A549 (cell line): ENCODE results near the gene EPB41L1. TPM values are rescaled to one million over a fixed set of nuclear protein-coding genes. Genes with fewer than 3 reads are reported as not detected.
A peak's percentile ranks its signal among the peaks of the same experiment; 100 is the strongest.

ENCODE experiments used
- ATAC-seq, 2 experiments: fragments of 200-7000 bp in 1 of 2; fragments of >200 bp in 1 of 2; cut with Nextera tagmentation in 1 of 2; cut with Tn5 transposase in 1 of 2; 3 replicates each; pipeline versions ENCODE4 v1.8.0 to v1.9.1; 2018 to 2020; ENCODE audit warnings: mild to moderate bottlenecking in 1 of 2, moderate library complexity in 1 of 2
- CTCF ChIA-PET: fragments of 300-600 bp; sonication (Branson Sonifier 250); formaldehyde crosslinking; extraction: SDS; loops from one replicate; lab custom pipeline; 2021; ENCODE audit warnings: antibody characterized with exemption, inconsistent platforms; lab: Yijun Ruan, JAX
- POLR2A ChIA-PET: fragments of 350-600 bp; formaldehyde crosslinking; extraction: SDS; loops from one replicate; lab custom pipeline; 2021; ENCODE audit warnings: antibody characterized with exemption, inconsistent platforms; lab: Yijun Ruan, JAX
- DNase-seq, 2 experiments: peaks; one replicate each; pipeline versions ENCODE4 v3.0.0 to v3.0.0-alpha.2; 2011 to 2016; ENCODE audit warnings: low read depth in 1 of 2, low spot score in 1 of 2
- FAIRE-seq: peaks from 2 replicates; lab custom pipeline; 2011; peaks lifted over from hg19 to GRCh38; lab: Jason Lieb, UNC
- H3K27ac ChIP-seq, 2 experiments: fragments of >200 bp; sonication (Bioruptor Twin); formaldehyde crosslinking; 3 replicates each; pipeline ENCODE4 v1.5.1; 2016 to 2017
- H3K4me1 ChIP-seq: fragments of >200 bp; sonication (Bioruptor Twin); formaldehyde crosslinking; 3 replicates; pipeline ENCODE4 v1.6.1; 2016
- H3K4me2 ChIP-seq: fragments of >200 bp; sonication (Bioruptor Twin); formaldehyde crosslinking; 3 replicates; pipeline ENCODE4 v1.6.1; 2016
- H3K4me3 ChIP-seq: fragments of >200 bp; sonication (Bioruptor Twin); formaldehyde crosslinking; 3 replicates; pipeline ENCODE4 v1.5.1; 2016
- H3K9me3 ChIP-seq: fragments of >200 bp; sonication (Bioruptor Twin); formaldehyde crosslinking; 3 replicates; pipeline ENCODE4 v1.6.1; 2016
- BHLHE40 ChIP-seq: IDR thresholded peaks from 2 replicates; pipeline ENCODE4 v1.6.1; 2012; ENCODE audit warnings: low read depth, low read length, inconsistent platforms
- CBX2 ChIP-seq: fragments of 200-600 bp; sonication (generic); IDR thresholded peaks from 2 replicates; pipeline ENCODE4 v1.6.1; 2016; ENCODE audit warnings: low read depth, mild to moderate bottlenecking, borderline replicate concordance
- CBX8 ChIP-seq: fragments of 200-600 bp; sonication (generic); IDR thresholded peaks from 2 replicates; pipeline ENCODE4 v1.6.1; 2016
- EHF ChIP-seq: fragments of 250-450 bp; sonication (Bioruptor Pico); IDR thresholded peaks from 2 replicates; pipeline ENCODE4 v1.5.0; 2020; ENCODE audit warnings: mild to moderate bottlenecking
- FOXS1 ChIP-seq: fragments of 250-450 bp; sonication (Bioruptor Pico); IDR thresholded peaks from 2 replicates; pipeline ENCODE4 v1.5.0; 2020; ENCODE audit warnings: mild to moderate bottlenecking, moderate library complexity
- HDAC2 ChIP-seq: fragments of 200-600 bp; sonication (generic); IDR thresholded peaks from 2 replicates; pipeline ENCODE4 v1.6.1; 2016
- HOXB13 ChIP-seq: fragments of 250-450 bp; sonication (Bioruptor Pico); IDR thresholded peaks from 2 replicates; pipeline ENCODE4 v1.5.0; 2020; ENCODE audit warnings: low read depth, mild to moderate bottlenecking, moderate library complexity
- HOXB5 ChIP-seq: fragments of 250-450 bp; sonication (Bioruptor Pico); IDR thresholded peaks from 2 replicates; pipeline ENCODE4 v1.5.0; 2020; ENCODE audit warnings: mild to moderate bottlenecking, moderate library complexity
- JUN ChIP-seq, 2 experiments: fragments of >200 bp; sonication (Bioruptor Twin); formaldehyde crosslinking; IDR thresholded peaks; 2 replicates in 1 of 2; 3 replicates in 1 of 2; pipeline ENCODE4 v1.6.1; 2016 to 2017
- KDM1A ChIP-seq: fragments of 200-600 bp; sonication (generic); IDR thresholded peaks from 2 replicates; pipeline ENCODE4 v1.6.1; 2016; ENCODE audit warnings: low read depth, mild to moderate bottlenecking
- MAZ ChIP-seq: fragments of 150-350 bp; IDR thresholded peaks from 2 replicates; pipeline ENCODE4 v1.6.1; 2014; ENCODE audit warnings: antibody characterized with exemption, low read depth, low read length, borderline replicate concordance
- MYC ChIP-seq: IDR thresholded peaks from 2 replicates; pipeline ENCODE4 v1.6.1; 2012; ENCODE audit warnings: mild to moderate bottlenecking, inconsistent platforms, low read length, improper control_type of control experiment, borderline replicate concordance
- NR3C1 ChIP-seq: fragments of >200 bp; sonication (Bioruptor Twin); formaldehyde crosslinking; IDR thresholded peaks from 3 replicates; pipeline ENCODE4 v1.6.1; 2017
- PHF8 ChIP-seq: fragments of 200-600 bp; sonication (generic); IDR thresholded peaks from 2 replicates; pipeline ENCODE4 v1.6.1; 2016; ENCODE audit warnings: low read depth, mild to moderate bottlenecking, antibody characterized with exemption, moderate library complexity, borderline replicate concordance
- POLR2AphosphoS2 ChIP-seq: conservative IDR thresholded peaks from 2 replicates; pipeline ENCODE4 v1.6.1; 2012; ENCODE audit warnings: low read length, improper control_type of control experiment, inconsistent platforms
- RAD21 ChIP-seq, 2 experiments: fragments of >200 bp in 1 of 2; sonication (Bioruptor Twin) in 1 of 2; formaldehyde crosslinking in 1 of 2; IDR thresholded peaks in 1 of 2; conservative IDR thresholded peaks in 1 of 2; 2 replicates in 1 of 2; 3 replicates in 1 of 2; pipeline ENCODE4 v1.6.1; 2012 to 2018; ENCODE audit warnings: inconsistent platforms in 1 of 2
- RARB ChIP-seq: fragments of 250-450 bp; sonication (Bioruptor Pico); IDR thresholded peaks from 2 replicates; pipeline ENCODE4 v1.8.0; 2021; ENCODE audit warnings: mild to moderate bottlenecking, moderate library complexity
- RCOR1 ChIP-seq: fragments of 150-350 bp; IDR thresholded peaks from 2 replicates; pipeline ENCODE4 v1.6.1; 2014; ENCODE audit warnings: antibody characterized with exemption, low read length, low read depth
- RFX5 ChIP-seq: fragments of 450-650 bp; IDR thresholded peaks from 2 replicates; pipeline ENCODE4 v1.7.1; 2014; ENCODE audit warnings: antibody characterized with exemption, mild to moderate bottlenecking, moderate library complexity
- SMC3 ChIP-seq: fragments of >200 bp; sonication (Bioruptor Twin); formaldehyde crosslinking; IDR thresholded peaks from 3 replicates; pipeline ENCODE4 v1.6.1; 2018; ENCODE audit warnings: inconsistent platforms
- SREBF2 ChIP-seq: fragments of 450-650 bp; IDR thresholded peaks from 2 replicates; pipeline ENCODE4 v1.6.1; 2014; ENCODE audit warnings: mild to moderate bottlenecking, moderate library complexity
- TP53 ChIP-seq: fragments of 250-450 bp; sonication (Bioruptor Pico); IDR thresholded peaks from 2 replicates; pipeline ENCODE4 v1.5.0; 2021; ENCODE audit warnings: mild to moderate bottlenecking, moderate library complexity
- ZC3H11A ChIP-seq: fragments of 450-650 bp; IDR thresholded peaks from 2 replicates; pipeline ENCODE4 v1.6.1; 2014; ENCODE audit warnings: antibody characterized with exemption, mild to moderate bottlenecking
- WGBS: methylation state at CpG from one replicate; pipeline ENCODE4 v1.1.6; 2017; ENCODE audit errors: missing lambda C conversion rate; 5-methylcytosine and 5-hydroxymethylcytosine counted together
- polyA plus RNA-seq, 4 experiments: library from polyadenylated mRNA; depleted of rRNA in 3 of 4; stranded (reverse); fragments of >200 nt; fragmentation: RNase III in 1 of 4; extraction: RNeasy Plus Mini Kit Qiagen cat#74134 plus additional on column Dnase treatment in 1 of 4; gene quantifications; 2 replicates in 3 of 4; 3 replicates in 1 of 4; pipeline ENCODE4 v1.2.3, GENCODE V29; 2011 to 2017
- TF ChIP-seq, protein P1 (sequence below): IDR thresholded peaks from 2 replicates; pipeline ENCODE4 v1.6.1; 2012

EPB41L1 gene
- polyA plus RNA-seq, 2 of the 4 experiments (the other 2 are of a cell fraction), result 45.9 to 94.4 TPM

DNA sequence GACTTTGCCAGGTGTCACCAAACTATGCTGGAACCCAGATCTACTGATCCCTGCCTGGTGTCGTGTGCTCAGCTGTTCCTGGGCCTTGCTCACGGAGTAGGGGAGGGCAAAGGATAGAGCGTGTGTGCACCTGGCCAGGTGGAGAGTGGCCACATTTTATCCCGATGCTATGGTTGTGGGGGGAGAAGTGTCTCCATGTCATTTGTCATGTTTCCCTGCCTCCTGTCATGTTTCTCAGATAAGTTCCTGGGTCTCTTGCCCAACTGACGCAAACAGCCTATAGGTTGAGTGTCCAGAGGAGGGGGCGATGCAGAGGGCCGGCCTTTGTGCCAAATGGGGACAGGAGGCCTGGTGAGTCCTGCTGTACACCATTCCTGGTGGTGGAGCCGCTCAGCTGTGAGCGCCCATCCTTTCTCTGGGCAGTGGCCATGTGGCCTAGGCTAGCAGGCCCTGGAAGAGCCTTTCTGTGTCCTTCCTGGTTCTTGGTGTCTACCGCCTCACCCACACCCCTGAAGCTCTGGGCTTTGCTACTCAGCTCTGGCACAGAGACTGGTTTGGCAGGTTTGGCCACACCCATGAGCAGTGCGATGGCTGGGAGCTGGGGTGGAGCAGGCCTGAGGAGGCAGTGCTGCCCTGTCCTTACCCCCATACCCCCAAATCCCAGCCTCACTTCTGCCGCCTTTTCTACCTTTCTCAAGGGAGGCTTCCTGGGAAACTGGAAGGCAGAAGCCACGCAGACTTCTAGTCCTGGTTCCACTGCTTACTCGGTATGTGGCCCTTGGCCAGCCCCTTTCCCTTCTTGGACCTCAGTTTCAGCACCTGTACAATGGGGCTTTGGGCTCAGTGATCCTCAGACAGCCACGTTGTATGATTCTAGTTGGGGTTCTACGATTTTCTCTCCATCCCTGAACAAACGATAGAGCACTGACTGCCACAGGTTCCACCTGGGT is 32.3 kb upstream of the EPB41L1 start:
- TF ChIP-seq HDAC2 (no peak), HOXB13 (no peak), TP53 (no peak), HOXB5 (CRISPR knock-in tag) (no peak), MYC (no peak), JUN (IDR thresholded peaks at IDR 0.05) (no peak), POLR2AphosphoS2 (no peak)
- 91% methylated on average over 17 of the region's 17 CpGs for WGBS
- Histone ChIP-seq H3K4me1 (peaks cover 3% of the 10 kb centered on the region), H3K4me3 (no peak overlapping the region), H3K27ac (no peak overlapping the region), H3K4me2 (no peak overlapping the region), H3K9me3 (no peaks in the 10 kb centered on the region)
- ChIA-PET CTCF (interaction anchor here (1.1 to 1.3 kb wide), 2 partner anchors 16 to 127 kb away, joined by 3 to 7 read pairs; no protein-coding TSS in a partner anchor), POLR2A (no interaction called here)
- FAIRE-seq (no peak), DNase-seq (no peak), ATAC-seq (peak in 1 of 2 experiments; percentile 25; a peak in 3 of 6 replicates)

DNA sequence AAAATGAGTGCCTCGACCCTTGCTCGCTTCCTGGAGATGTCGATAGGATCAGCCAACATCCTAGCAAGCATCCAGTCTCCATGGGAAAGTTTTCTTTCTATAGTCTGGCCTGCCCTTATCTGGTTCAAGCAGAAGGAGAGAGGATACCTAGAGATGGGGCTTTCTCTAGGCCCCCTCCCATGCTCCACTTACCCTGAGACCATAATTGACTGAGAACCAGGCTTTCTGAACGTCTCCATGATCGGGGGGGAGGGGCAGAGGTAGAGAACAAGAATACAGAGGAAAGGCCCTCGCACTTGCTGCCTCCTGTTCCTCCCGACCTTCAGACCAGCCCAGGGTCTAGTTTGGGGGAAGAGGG is 31.6 kb upstream of the EPB41L1 start:
- Histone ChIP-seq H3K4me3 (no peak overlapping the region), H3K4me2 (no peak overlapping the region), H3K9me3 (no peaks in the 10 kb centered on the region), H3K4me1 (peaks cover 10% of the 10 kb centered on the region)
- FAIRE-seq (no peak), ATAC-seq (no peak), DNase-seq (no peak)
- ChIA-PET CTCF (interaction anchor here (1.3 kb wide), 1 partner anchor 128 kb away, joined by 7 read pairs; no protein-coding TSS in a partner anchor), POLR2A (no interaction called here)
- WGBS, result 90% methylated on average over 7 of the region's 7 CpGs
- no peak for TF ChIP-seq NR3C1
- TF ChIP-seq RFX5, result no peak
- no peak for TF ChIP-seq ZC3H11A
- TF ChIP-seq SMC3, result no peak
- no peak for TF ChIP-seq RAD21 (conservative IDR thresholded peaks at IDR 0.05 in 1 of 2, IDR thresholded peaks at IDR 0.05 in 1 of 2)
- TF ChIP-seq KDM1A, result no peak
- TF ChIP-seq EHF (CRISPR knock-in tag), result no peak
- no peak for TF ChIP-seq SREBF2
- TF ChIP-seq FOXS1 (CRISPR knock-in tag), result no peak
- TF ChIP-seq, all 56 proteins: peak for 0
- H3K27ac ChIP-seq, result no peak overlapping the region

DNA sequence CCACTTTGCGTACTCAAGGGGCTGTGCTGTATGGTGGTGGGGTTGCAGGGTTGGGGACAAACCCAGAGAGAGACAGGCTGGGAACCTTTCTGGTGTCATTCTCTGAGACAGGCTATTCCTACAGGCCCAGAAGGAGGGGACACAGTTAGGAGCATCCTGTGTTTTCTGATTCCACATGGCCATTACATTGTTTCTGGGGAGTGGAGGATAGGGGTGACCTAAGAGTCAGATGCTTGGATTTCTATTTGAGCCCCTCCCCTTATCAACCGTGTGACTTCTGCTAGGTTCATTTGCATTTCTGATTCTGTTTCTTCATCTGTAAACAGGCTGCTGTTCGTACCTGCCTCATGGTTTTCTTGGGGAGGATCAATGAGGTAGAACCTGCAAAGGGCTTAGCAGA is 29.4 kb upstream of the EPB41L1 start:
- H3K9me3 ChIP-seq, result no peaks in the 10 kb centered on the region
- H3K27ac ChIP-seq, result no peak overlapping the region
- H3K4me1 ChIP-seq, result peaks cover 25% of the 10 kb centered on the region
- POLR2A ChIA-PET, result no interaction called here
- FAIRE-seq, result no peak
- WGBS, result 77% methylated on average over 3 of the region's 3 CpGs
- no peak overlapping the region for H3K4me3 ChIP-seq
- no peak overlapping the region for H3K4me2 ChIP-seq
- no peak for TF ChIP-seq NR3C1
- TF ChIP-seq SREBF2, result no peak
- no peak for TF ChIP-seq CBX2
- no peak for TF ChIP-seq BHLHE40
- no peak for TF ChIP-seq EHF (CRISPR knock-in tag)
- no peak for TF ChIP-seq RARB
- no peak for TF ChIP-seq PHF8
- TF ChIP-seq, protein P1, sequence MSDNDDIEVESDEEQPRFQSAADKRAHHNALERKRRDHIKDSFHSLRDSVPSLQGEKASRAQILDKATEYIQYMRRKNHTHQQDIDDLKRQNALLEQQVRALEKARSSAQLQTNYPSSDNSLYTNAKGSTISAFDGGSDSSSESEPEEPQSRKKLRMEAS, result no peak
- no peak for TF ChIP-seq RCOR1
- no peak for TF ChIP-seq MAZ
- no peak for TF ChIP-seq CBX8
- TF ChIP-seq, all 56 proteins: peak for 0
- DNase-seq (no peak), ATAC-seq (no peak)
- CTCF ChIA-PET, result interaction anchor here (0.9 to 7.1 kb wide), 4 partner anchors 10 to 515 kb away, joined by 3 to 69 read pairs (median 38); no protein-coding TSS in a partner anchor
